B cell (primary cell): ENCODE results near the gene TPCN2. TPM values are rescaled to one million over a fixed set of nuclear protein-coding genes. Genes with fewer than 3 reads are reported as not detected.

Source experiments
- ATAC-seq: fragments of 200-7000 bp; cut with Tn5 transposase; one replicate; pipeline ENCODE4 v1.10.0; 2021; ENCODE audit warnings: low read depth, mild to moderate bottlenecking, moderate number of reproducible peaks, moderate library complexity
- CTCF ChIA-PET: fragments of 350-600 bp; sonication (Branson Sonifier 250); formaldehyde crosslinking; loops from one replicate; lab custom pipeline; 2021; ENCODE audit warnings: antibody characterized with exemption, inconsistent platforms; lab: Charles Lee
- POLR2A ChIA-PET: fragments of 350-600 bp; sonication (Branson Sonifier 250); formaldehyde crosslinking; loops from one replicate; lab custom pipeline; 2021; ENCODE audit warnings: antibody characterized with exemption; lab: Charles Lee
- DNase-seq: peaks from one replicate; pipeline ENCODE4 v3.0.0; 2013
- H2AFZ ChIP-seq: 2 replicates; pipeline ENCODE4 v1.6.1; 2012; ENCODE audit warnings: mild to moderate bottlenecking, low read depth, low read length; ENCODE audit not compliant: insufficient read depth, poor library complexity, severe bottlenecking
- H3K27ac ChIP-seq, 2 donors: 1 replicate in 1 of 2; 2 replicates in 1 of 2; pipeline ENCODE4 v1.5.1; 2012 to 2013; ENCODE audit warnings: low read length in 2 of 2, mild to moderate bottlenecking in 2 of 2, moderate library complexity in 1 of 2
- H3K27me3 ChIP-seq, 4 experiments: fragments of 200-600 bp in 1 of 4; sonication (generic) in 1 of 4; replicated peaks in 1 of 4; 1 replicate in 2 of 4; 2 replicates in 2 of 4; pipeline versions ENCODE4 v1.6.1 to v1.7.0; 2013 to 2016; ENCODE audit warnings: low read length in 3 of 4, mild to moderate bottlenecking in 2 of 4, mixed read lengths in 1 of 4, moderate library complexity in 1 of 4; ENCODE audit not compliant: insufficient read depth in 4 of 4, control insufficient read depth in 3 of 4; ENCODE audit errors: control extremely low read depth in 1 of 4
- H3K36me3 ChIP-seq, 2 experiments: replicated peaks in 1 of 2; 1 replicate in 1 of 2; 2 replicates in 1 of 2; pipeline versions ENCODE4 v1.6.1 to v1.7.1; 2013; ENCODE audit warnings: low read length in 1 of 2; ENCODE audit not compliant: insufficient read depth in 2 of 2, control insufficient read depth in 1 of 2; ENCODE audit errors: control extremely low read depth in 1 of 2, extremely low read depth in 1 of 2
- H3K4me1 ChIP-seq, 2 donors: fragments of 200-600 bp in 1 of 2; sonication (generic) in 1 of 2; 1 replicate in 1 of 2; 2 replicates in 1 of 2; pipeline versions ENCODE4 v1.5.1 to v1.6.1; 2013 to 2017; ENCODE audit warnings: low read length in 2 of 2; ENCODE audit not compliant: control insufficient read depth in 2 of 2, insufficient read depth in 2 of 2
- H3K4me2 ChIP-seq: replicated peaks from 2 replicates; pipeline ENCODE3; 2012; ENCODE audit warnings: mild to moderate bottlenecking, low read depth, low read length; ENCODE audit not compliant: poor library complexity, severe bottlenecking
- H3K4me3 ChIP-seq, 5 experiments: fragments of 200-600 bp in 1 of 5; sonication (generic) in 1 of 5; 1 replicate in 3 of 5; 2 replicates in 2 of 5; pipeline versions ENCODE4 v1.5.1 to v1.7.0; 2011 to 2016; ENCODE audit warnings: low read length in 4 of 5, mild to moderate bottlenecking in 4 of 5, low read depth in 2 of 5, control low read depth in 1 of 5, moderate library complexity in 1 of 5; ENCODE audit not compliant: insufficient read depth in 1 of 5; ENCODE audit errors: control extremely low read depth in 1 of 5, extremely low read depth in 1 of 5
- H3K79me2 ChIP-seq: fragments of 200-600 bp; sonication (generic); one replicate; pipeline ENCODE4 v1.6.0; 2016; ENCODE audit warnings: low read length; ENCODE audit not compliant: control insufficient read depth, insufficient read depth
- H3K9ac ChIP-seq: fragments of 200-600 bp; sonication (generic); 2 replicates; pipeline ENCODE4 v1.6.1; 2017; ENCODE audit warnings: mild to moderate bottlenecking, low read length, moderate library complexity
- H3K9me3 ChIP-seq, 3 donors: one replicate each; pipeline versions ENCODE4 v1.6.1 to v1.7.1; 2013; ENCODE audit warnings: low read length in 2 of 3; ENCODE audit not compliant: control insufficient read depth in 2 of 3, insufficient read depth in 1 of 3; ENCODE audit errors: control extremely low read depth in 1 of 3
- H4K20me1 ChIP-seq: 2 replicates; pipeline ENCODE4 v1.6.0; 2012; ENCODE audit warnings: mild to moderate bottlenecking, low read length; ENCODE audit not compliant: insufficient read depth, control insufficient read depth, poor library complexity, severe bottlenecking
- H3K27ac Mint-ChIP-seq: one replicate; pipeline ENCODE4 v1.8.0; 2021; ENCODE audit warnings: mixed read lengths
- H3K27me3 Mint-ChIP-seq: one replicate; pipeline ENCODE4 v1.8.0; 2021; ENCODE audit warnings: mixed read lengths
- H3K4me1 Mint-ChIP-seq: one replicate; pipeline ENCODE4 v1.8.0; 2021; ENCODE audit warnings: mixed read lengths
- H3K4me3 Mint-ChIP-seq: one replicate; pipeline ENCODE4 v1.8.0; 2021; ENCODE audit warnings: mixed read lengths
- H3K9me3 Mint-ChIP-seq: one replicate; pipeline ENCODE4 v1.8.0; 2022; ENCODE audit warnings: mixed read lengths; ENCODE audit not compliant: insufficient read depth
- EZH2 ChIP-seq: IDR thresholded peaks from 2 replicates; pipeline ENCODE4 v1.6.1; 2012; ENCODE audit warnings: borderline replicate concordance, low read depth, mild to moderate bottlenecking, moderate library complexity, low read length; ENCODE audit not compliant: insufficient read depth, poor library complexity, severe bottlenecking
- WGBS: methylation state at CpG from one replicate; pipeline ENCODE4 v1.1.5; 2013; ENCODE audit warnings: missing lambda C conversion rate; ENCODE audit not compliant: insufficient coverage; 5-methylcytosine and 5-hydroxymethylcytosine counted together
- intact Hi-C: fragments of 100-400 bp; cut with micrococcal nuclease; formaldehyde crosslinking; loops from one replicate; pipeline ENCODE4 v1.10.0; 2022
- polyA plus RNA-seq: library from polyadenylated mRNA; depleted of rRNA; stranded (reverse); fragments of >200 nt; gene quantifications from 2 replicates; pipeline ENCODE4 v1.2.3, GENCODE V29; 2012
- total RNA-seq, 2 donors: library from RNA; stranded (reverse); fragments of 120-200 nt in 1 of 2; gene quantifications; 1 replicate in 1 of 2; 2 replicates in 1 of 2; pipeline versions ENCODE4 v1.2.3 to v1.2.4, GENCODE V29; 2013 to 2022
- TF ChIP-seq, protein P1 (sequence below): fragments of 200-600 bp; IDR thresholded peaks from one replicate; pipeline ENCODE4 v1.8.0; 2022; ENCODE audit warnings: antibody characterized with exemption, mild to moderate bottlenecking

Gene TPCN2
- total and polyA plus RNA-seq, 2 donors (not counting 1 experiment from before 2014, with no cell fraction given) = 16.8 to 71.4 TPM

DNA sequence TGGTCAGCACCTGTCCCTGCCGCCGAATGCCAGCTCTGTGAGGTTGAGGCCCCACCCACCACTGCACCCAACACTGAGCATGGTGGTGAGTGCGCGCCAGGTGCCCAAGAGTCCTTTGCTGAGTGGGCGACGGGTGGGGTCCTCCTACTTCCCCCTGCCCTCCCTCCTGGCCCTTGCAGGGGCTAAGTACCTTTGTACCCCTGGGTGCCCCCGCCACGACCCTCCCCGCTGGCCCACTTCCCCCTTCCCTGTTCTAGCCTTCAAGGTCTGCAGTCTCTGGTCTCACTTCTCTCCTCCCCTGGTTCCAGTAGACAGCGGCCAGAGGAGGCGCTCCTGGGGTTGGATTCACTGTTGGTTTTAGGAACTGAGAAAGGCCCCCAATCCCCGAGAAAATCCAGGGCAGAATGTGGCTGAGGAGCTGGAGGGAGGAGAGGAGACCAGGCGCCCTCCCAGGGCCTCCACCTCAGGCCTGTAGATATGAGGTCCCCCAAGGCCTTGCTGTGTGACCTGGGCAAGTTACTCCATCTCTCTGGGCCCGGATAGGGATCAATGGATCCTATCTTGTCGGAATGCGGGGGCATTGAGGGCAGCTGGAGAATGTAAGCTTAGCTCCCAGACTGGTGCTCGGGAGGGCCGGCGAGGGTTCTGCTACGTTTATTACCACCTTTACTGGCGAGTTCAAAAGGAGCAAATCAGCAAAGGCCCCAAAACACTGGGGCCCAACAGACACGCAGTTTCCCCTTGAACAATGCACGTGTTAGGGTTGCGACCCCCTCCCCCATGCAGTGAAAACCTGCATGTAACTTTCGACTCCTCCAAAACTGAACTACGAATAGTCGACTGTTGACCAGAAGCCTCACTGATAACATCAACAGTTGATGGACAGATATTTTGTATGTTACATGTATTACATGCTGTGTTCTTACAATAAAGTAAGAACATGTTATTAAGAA lies 75.1 kb downstream of the TPCN2 start:
- H3K9me3 Mint-ChIP-seq = peaks cover 3% of the 10 kb centered on the region

More for the DNA sequence above, 75.1 kb downstream of the TPCN2 start:
- H3K27ac ChIP-seq = no peak overlapping the region
- H2AFZ ChIP-seq = peak overlapping the region; percentile 56
- H3K27me3 ChIP-seq = peaks cover 0 to 2% (median 0%) of the 10 kb centered on the region in 4 experiments
- DNase-seq (no peak), ATAC-seq (no peak)
- no peaks in the 10 kb centered on the region for H3K27me3 Mint-ChIP-seq
- no peaks in the 10 kb centered on the region for H3K36me3 ChIP-seq
- H3K79me2 ChIP-seq = no peaks in the 10 kb centered on the region
- no peak for TF ChIP-seq EZH2
- TF ChIP-seq, protein P1, sequence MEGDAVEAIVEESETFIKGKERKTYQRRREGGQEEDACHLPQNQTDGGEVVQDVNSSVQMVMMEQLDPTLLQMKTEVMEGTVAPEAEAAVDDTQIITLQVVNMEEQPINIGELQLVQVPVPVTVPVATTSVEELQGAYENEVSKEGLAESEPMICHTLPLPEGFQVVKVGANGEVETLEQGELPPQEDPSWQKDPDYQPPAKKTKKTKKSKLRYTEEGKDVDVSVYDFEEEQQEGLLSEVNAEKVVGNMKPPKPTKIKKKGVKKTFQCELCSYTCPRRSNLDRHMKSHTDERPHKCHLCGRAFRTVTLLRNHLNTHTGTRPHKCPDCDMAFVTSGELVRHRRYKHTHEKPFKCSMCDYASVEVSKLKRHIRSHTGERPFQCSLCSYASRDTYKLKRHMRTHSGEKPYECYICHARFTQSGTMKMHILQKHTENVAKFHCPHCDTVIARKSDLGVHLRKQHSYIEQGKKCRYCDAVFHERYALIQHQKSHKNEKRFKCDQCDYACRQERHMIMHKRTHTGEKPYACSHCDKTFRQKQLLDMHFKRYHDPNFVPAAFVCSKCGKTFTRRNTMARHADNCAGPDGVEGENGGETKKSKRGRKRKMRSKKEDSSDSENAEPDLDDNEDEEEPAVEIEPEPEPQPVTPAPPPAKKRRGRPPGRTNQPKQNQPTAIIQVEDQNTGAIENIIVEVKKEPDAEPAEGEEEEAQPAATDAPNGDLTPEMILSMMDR = no peak
- H3K4me3 Mint-ChIP-seq = no peak overlapping the region
- H4K20me1 ChIP-seq = no peaks in the 10 kb centered on the region
- intact Hi-C loops = no loop called here
- POLR2A ChIA-PET = interaction anchor here (0.6 kb wide), 1 partner anchor 513 kb away, joined by 5 read pairs; no protein-coding TSS in a partner anchor
- H3K27ac Mint-ChIP-seq = no peak overlapping the region
- H3K9ac ChIP-seq = peak overlapping the region; percentile 35
- peaks cover 0 to 16% (median 4%) of the 10 kb centered on the region in 3 donors for H3K9me3 ChIP-seq
- H3K4me3 ChIP-seq = peak overlapping the region in 1 of 5 experiments; percentile 19
- WGBS = 82% methylated on average over 14 of the region's 27 CpGs
- peak overlapping the region; percentile 63 for H3K4me2 ChIP-seq
- H3K4me1 Mint-ChIP-seq = peaks cover 24% of the 10 kb centered on the region
- CTCF ChIA-PET = interaction anchor here (1.3 kb wide), 1 partner anchor 519 kb away, joined by 5 read pairs; no protein-coding TSS in a partner anchor
- peaks cover 22 to 32% of the 10 kb centered on the region in 2 donors for H3K4me1 ChIP-seq
